HL-60 (cell line): ENCODE measurements around the gene ZNF70.

Experiments
- DNase-seq, 2 experiments: peaks; one replicate each; pipeline ENCODE4 v3.0.0-alpha.2; 2010 to 2020; ENCODE audit warnings: low read depth in 1 of 2, low spot score in 1 of 2
- H3K27ac ChIP-seq: fragments of 250-450 bp; sonication (Bioruptor Pico); replicated peaks from 2 replicates; pipeline ENCODE4 v1.5.1; 2020; ENCODE audit warnings: mild to moderate bottlenecking, moderate library complexity
- H3K27me3 ChIP-seq: fragments of 250-450 bp; sonication (Bioruptor Pico); 2 replicates; pipeline ENCODE4 v1.5.1; 2021; ENCODE audit warnings: mild to moderate bottlenecking, moderate library complexity; ENCODE audit not compliant: insufficient read depth, poor library complexity, severe bottlenecking
- H3K4me3 ChIP-seq: replicated peaks from 2 replicates; pipeline ENCODE4 v1.5.1; 2011; ENCODE audit warnings: mild to moderate bottlenecking, control low read depth, low read length; ENCODE audit not compliant: insufficient read depth
- CTCF ChIP-seq: IDR thresholded peaks from one replicate; pipeline ENCODE4 v1.5.1; 2011; ENCODE audit warnings: low read length, control low read depth, inconsistent platforms; ENCODE audit not compliant: insufficient read depth
- GABPA ChIP-seq: IDR thresholded peaks from 2 replicates; pipeline ENCODE4 v1.6.1; 2012; ENCODE audit warnings: low read depth
- POLR2AphosphoS5 ChIP-seq: IDR thresholded peaks from 2 replicates; pipeline ENCODE4 v1.6.1; 2012; ENCODE audit warnings: low read depth
- SPI1 ChIP-seq: IDR thresholded peaks from 2 replicates; pipeline ENCODE4 v1.6.1; 2012; ENCODE audit warnings: low read depth, mild to moderate bottlenecking, borderline replicate concordance
- TF ChIP-seq, protein P1 (sequence below): IDR thresholded peaks from 2 replicates; pipeline ENCODE4 v1.6.1; 2012; ENCODE audit warnings: low read depth; ENCODE audit not compliant: insufficient replicate concordance

The ZNF70 gene

GRCh38 chr22:23754220-23754919 is 3.5 kb upstream of the ZNF70 start, which contains the start of gene VPREB3:
Gene VPREB3, minus strand, starts transcription at chr22:23754425. Its CDS starts 62 bp downstream, at chr22:23754363.
- H3K27ac ChIP-seq: no peak within 1 kb of the TSS
- H3K4me3 ChIP-seq: no peak within 1 kb of the TSS
- no peaks in the 10 kb centered on the region for H3K27me3 ChIP-seq
- no peak for DNase-seq
- no peak for TF ChIP-seq SPI1
- TF ChIP-seq, protein P1, sequence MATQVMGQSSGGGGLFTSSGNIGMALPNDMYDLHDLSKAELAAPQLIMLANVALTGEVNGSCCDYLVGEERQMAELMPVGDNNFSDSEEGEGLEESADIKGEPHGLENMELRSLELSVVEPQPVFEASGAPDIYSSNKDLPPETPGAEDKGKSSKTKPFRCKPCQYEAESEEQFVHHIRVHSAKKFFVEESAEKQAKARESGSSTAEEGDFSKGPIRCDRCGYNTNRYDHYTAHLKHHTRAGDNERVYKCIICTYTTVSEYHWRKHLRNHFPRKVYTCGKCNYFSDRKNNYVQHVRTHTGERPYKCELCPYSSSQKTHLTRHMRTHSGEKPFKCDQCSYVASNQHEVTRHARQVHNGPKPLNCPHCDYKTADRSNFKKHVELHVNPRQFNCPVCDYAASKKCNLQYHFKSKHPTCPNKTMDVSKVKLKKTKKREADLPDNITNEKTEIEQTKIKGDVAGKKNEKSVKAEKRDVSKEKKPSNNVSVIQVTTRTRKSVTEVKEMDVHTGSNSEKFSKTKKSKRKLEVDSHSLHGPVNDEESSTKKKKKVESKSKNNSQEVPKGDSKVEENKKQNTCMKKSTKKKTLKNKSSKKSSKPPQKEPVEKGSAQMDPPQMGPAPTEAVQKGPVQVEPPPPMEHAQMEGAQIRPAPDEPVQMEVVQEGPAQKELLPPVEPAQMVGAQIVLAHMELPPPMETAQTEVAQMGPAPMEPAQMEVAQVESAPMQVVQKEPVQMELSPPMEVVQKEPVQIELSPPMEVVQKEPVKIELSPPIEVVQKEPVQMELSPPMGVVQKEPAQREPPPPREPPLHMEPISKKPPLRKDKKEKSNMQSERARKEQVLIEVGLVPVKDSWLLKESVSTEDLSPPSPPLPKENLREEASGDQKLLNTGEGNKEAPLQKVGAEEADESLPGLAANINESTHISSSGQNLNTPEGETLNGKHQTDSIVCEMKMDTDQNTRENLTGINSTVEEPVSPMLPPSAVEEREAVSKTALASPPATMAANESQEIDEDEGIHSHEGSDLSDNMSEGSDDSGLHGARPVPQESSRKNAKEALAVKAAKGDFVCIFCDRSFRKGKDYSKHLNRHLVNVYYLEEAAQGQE: no peak
- no peak for TF ChIP-seq CTCF
- TF ChIP-seq GABPA: no peak
- TF ChIP-seq POLR2AphosphoS5: no peak

DNA sequence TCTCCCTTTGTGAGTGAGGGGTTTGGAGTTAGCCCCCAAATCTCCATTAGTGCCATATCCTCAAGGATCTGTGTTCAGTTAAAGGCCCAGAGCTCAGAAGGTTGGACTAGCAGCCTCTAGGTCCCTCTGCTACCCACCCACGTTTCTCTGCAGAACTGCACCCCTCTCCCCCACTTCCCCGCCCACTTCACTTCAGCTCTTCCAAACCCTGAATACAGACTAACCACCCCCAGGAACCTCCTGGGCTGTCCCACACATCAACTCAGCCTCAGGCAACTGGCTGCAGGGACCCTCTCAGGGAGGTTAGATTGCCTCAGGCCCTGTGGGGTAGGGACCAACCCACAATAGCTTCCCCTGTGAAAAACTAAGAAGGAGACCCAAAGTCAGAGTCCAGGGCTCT is 2.5 kb upstream of the ZNF70 start:
- Histone ChIP-seq H3K27me3 (no peaks in the 10 kb centered on the region), H3K27ac (no peak overlapping the region), H3K4me3 (no peak overlapping the region)
- TF ChIP-seq CTCF (no peak), GABPA (no peak), POLR2AphosphoS5 (no peak), SPI1 (no peak)
- TF ChIP-seq, protein P1: no peak
- no peak for DNase-seq

GRCh38 chr22:23752750-23753149 is 1.8 kb upstream of the ZNF70 start:
- no peak overlapping the region for H3K4me3 ChIP-seq
- TF ChIP-seq GABPA (no peak), POLR2AphosphoS5 (no peak), CTCF (no peak)
- H3K27ac ChIP-seq: no peak overlapping the region
- DNase-seq: no peak
- no peaks in the 10 kb centered on the region for H3K27me3 ChIP-seq
